Bronchial epithelial cell (primary cell): ENCODE data around the gene CUL2. TPM values are rescaled to one million over a fixed set of nuclear protein-coding genes. Genes with fewer than 3 reads are reported as not detected.
A peak's percentile ranks its signal among the peaks of the same experiment; 100 is the strongest.

Source experiments
- DNase-seq: peaks from one replicate; pipeline ENCODE4 v3.0.0-alpha.2; 2010; ENCODE audit warnings: low read depth
- FAIRE-seq: peaks from 2 replicates; lab custom pipeline; 2011; peaks lifted over from hg19 to GRCh38; lab: Jason Lieb, UNC
- H3K27me3 ChIP-seq: 2 replicates; pipeline ENCODE4 v1.5.1; 2011; ENCODE audit warnings: low read length; ENCODE audit not compliant: control insufficient read depth, insufficient read depth
- H3K36me3 ChIP-seq: 2 replicates; pipeline ENCODE4 v1.5.1; 2011; ENCODE audit warnings: low read length; ENCODE audit not compliant: control insufficient read depth, insufficient read depth
- H3K4me3 ChIP-seq: 2 replicates; pipeline ENCODE4 v1.5.1; 2011; ENCODE audit warnings: mild to moderate bottlenecking, low read depth, low read length, control low read depth
- CTCF ChIP-seq: IDR thresholded peaks from 2 replicates; pipeline ENCODE4 v1.5.1; 2011; ENCODE audit warnings: mild to moderate bottlenecking, moderate library complexity, low read length, control low read depth, inconsistent platforms; ENCODE audit not compliant: insufficient read depth, severe bottlenecking
- total RNA-seq: library from RNA; depleted of rRNA; stranded (reverse); fragments of >200 nt; gene quantifications from 2 replicates; pipeline ENCODE4 v1.2.1, GENCODE V29; 2014

Gene CUL2
- total RNA-seq = 21.3 and 23.4 TPM in 2 replicates

- TF ChIP-seq CTCF = no peak
- Histone ChIP-seq H3K27me3 (no peaks in the 10 kb centered on the region), H3K36me3 (no peaks in the 10 kb centered on the region), H3K4me3 (peak within 1 kb of the TSS; percentile 83)
- DNase-seq (peak; percentile 88), FAIRE-seq (no peak)
Observed at GRCh38 chr10:35090162-35090954, at the start of gene CUL2. TSS of gene CUL2 (minus strand) at chr10:35090341. CDS start at chr10:35071317, 19,024 bp downstream.

DNA sequence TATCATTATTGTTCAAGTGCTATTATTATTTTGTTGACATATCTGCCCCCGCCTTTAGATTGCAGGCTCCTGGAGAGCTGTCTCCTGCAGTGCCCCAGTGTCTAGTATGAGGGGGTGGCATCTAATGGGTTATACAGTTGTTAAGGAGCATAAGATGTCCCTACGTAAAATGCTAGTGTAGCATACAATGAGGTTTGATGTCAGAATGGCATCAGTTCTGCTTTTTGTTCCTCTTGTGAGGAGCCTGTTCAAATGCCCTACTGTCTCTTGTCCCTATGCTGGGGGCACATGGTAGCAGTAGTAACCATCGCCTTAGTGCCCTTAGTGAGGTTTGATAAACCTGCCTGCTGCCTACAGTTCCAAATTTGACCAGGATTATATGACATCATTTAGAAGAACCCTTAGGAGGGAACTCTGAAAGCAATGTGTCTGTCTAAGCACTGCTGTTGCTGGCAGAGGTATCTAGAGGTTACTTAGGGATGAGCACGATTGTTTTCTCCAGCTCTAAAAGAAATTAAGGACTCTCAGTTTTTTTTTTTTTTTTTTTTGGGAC lies 46.2 kb upstream of the CUL2 start:
- no peak for FAIRE-seq
- TF ChIP-seq CTCF = no peak
- no peaks in the 10 kb centered on the region for H3K27me3 ChIP-seq

GRCh38 chr10:35135861-35136260 lies 45.7 kb upstream of the CUL2 start:
- H3K4me3 ChIP-seq = no peak overlapping the region

More for the DNA sequence above, 46.2 kb upstream of the CUL2 start:
- Histone ChIP-seq H3K4me3 (no peak overlapping the region), H3K36me3 (no peaks in the 10 kb centered on the region)
- no peak for DNase-seq

GRCh38 chr10:35133586-35133985 lies 43.4 kb upstream of the CUL2 start:
- H3K27me3 ChIP-seq = no peaks in the 10 kb centered on the region
- TF ChIP-seq CTCF = no peak
- H3K36me3 ChIP-seq = no peaks in the 10 kb centered on the region
- H3K4me3 ChIP-seq = no peak overlapping the region
- DNase-seq (no peak), FAIRE-seq (no peak)

More at GRCh38 chr10:35135861-35136260, 45.7 kb upstream of the CUL2 start:
- no peaks in the 10 kb centered on the region for H3K36me3 ChIP-seq
- no peak for DNase-seq
- no peaks in the 10 kb centered on the region for H3K27me3 ChIP-seq
- FAIRE-seq = no peak
- TF ChIP-seq CTCF = no peak

GRCh38 chr10:35132727-35133126 lies 42.6 kb upstream of the CUL2 start:
- DNase-seq = no peak
- H3K4me3 ChIP-seq = no peak overlapping the region
- no peak for FAIRE-seq
- no peak for TF ChIP-seq CTCF
- H3K36me3 ChIP-seq = no peaks in the 10 kb centered on the region
- H3K27me3 ChIP-seq = no peaks in the 10 kb centered on the region

DNA sequence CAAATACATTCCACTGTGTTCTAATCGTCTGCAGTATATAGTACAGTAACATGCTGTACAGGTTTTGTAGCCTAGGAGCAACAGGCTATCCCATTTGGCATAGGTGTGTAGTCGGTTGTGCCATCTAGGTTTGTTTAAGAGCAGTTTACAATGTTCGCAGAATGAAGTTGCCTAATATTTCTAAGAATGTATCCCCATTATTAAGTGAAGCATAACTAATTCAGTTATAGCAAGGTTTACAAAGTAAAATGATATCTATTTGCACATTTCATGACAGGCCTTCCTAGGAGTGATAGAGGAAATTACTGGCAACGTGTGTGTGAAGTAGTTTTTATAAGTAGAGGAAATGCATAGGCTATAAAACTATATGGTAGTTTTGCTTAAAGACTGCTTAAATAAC lies 40.5 kb upstream of the CUL2 start:
- TF ChIP-seq CTCF = no peak
- DNase-seq (peak; percentile 24), FAIRE-seq (no peak)
- Histone ChIP-seq H3K4me3 (no peak overlapping the region), H3K27me3 (no peaks in the 10 kb centered on the region), H3K36me3 (no peaks in the 10 kb centered on the region)
